Neural cell (in vitro differentiated cells): ENCODE results near the gene P3H2.

Experiments
- EP300 ChIP-seq: fragments of 450-650 bp; conservative IDR thresholded peaks from 2 replicates; pipeline ENCODE4 v1.6.1; 2014; ENCODE audit warnings: antibody characterized with exemption, mild to moderate bottlenecking, moderate library complexity; ENCODE audit not compliant: poor library complexity, severe bottlenecking
- EZH2 ChIP-seq: fragments of 200-600, 300-800 bp; shearing (Covaris generic), sonication (generic); IDR thresholded peaks from 2 replicates; pipeline ENCODE4 v1.6.1; 2014; ENCODE audit warnings: antibody characterized with exemption, low read length, borderline replicate concordance, mild to moderate bottlenecking; ENCODE audit not compliant: insufficient read depth, poor library complexity, severe bottlenecking
- POLR2AphosphoS5 ChIP-seq: IDR thresholded peaks from 2 replicates; pipeline ENCODE4 v1.6.1; 2012
- RAD21 ChIP-seq: fragments of 450-650 bp; conservative IDR thresholded peaks from 2 replicates; pipeline ENCODE4 v1.6.1; 2014; ENCODE audit warnings: antibody characterized with exemption, mild to moderate bottlenecking, moderate library complexity
- SMC3 ChIP-seq: fragments of 450-650 bp; conservative IDR thresholded peaks from 2 replicates; pipeline ENCODE4 v1.6.1; 2014; ENCODE audit warnings: antibody characterized with exemption, mild to moderate bottlenecking, moderate library complexity; ENCODE audit not compliant: poor library complexity
- TF ChIP-seq, protein P1 (sequence below): fragments of 450-650 bp; IDR thresholded peaks from 2 replicates; pipeline ENCODE4 v1.5.1; 2014; ENCODE audit warnings: antibody characterized with exemption, mild to moderate bottlenecking, moderate library complexity; ENCODE audit not compliant: poor library complexity, severe bottlenecking
- TF ChIP-seq, protein P2 (sequence below): IDR thresholded peaks from 2 replicates; pipeline ENCODE4 v1.6.1; 2012; ENCODE audit warnings: borderline replicate concordance

DNA sequence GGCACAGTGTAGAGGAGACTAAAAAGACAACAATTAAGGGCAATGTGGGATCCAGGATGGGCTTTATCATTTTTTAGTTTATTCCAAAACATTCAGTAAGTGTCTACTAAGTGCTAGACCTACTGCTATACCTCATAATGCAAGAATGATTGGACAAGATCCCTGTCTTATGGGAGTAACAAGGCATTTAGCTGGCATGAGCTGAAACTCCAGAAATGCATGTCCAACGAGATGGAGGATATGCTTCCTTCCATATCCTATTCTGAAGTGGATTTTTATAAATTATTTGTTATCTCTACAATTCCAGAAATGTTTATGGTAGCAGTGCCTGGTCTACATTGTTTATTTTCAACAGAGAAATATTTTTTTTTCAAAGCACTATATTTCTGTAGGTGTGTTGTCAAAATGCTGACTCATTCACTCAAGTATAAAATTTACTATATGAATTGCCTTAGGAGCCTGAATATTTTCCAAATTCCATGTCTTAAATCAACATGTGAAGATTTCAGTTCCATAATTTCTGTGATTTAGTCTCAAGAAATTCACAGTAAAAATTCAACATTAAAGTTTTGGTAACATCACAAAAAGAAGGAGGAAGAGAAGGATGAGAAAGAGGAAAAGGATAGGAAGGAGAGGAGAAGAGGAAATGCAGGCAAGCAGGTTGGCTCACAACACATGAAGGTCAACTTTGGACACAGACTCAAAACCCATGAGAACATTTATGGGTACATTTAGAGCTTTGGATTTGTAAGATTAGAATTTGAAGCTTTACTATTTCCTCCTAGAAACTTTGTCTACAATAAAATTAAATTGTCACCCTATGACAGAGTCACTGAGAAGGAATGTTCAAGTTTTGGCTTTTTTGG lies 88.6 kb downstream of the P3H2 start:
- TF ChIP-seq SMC3 (no peak), EZH2 (no peak), EP300 (no peak), POLR2AphosphoS5 (no peak), RAD21 (no peak)
- TF ChIP-seq, protein P1, sequence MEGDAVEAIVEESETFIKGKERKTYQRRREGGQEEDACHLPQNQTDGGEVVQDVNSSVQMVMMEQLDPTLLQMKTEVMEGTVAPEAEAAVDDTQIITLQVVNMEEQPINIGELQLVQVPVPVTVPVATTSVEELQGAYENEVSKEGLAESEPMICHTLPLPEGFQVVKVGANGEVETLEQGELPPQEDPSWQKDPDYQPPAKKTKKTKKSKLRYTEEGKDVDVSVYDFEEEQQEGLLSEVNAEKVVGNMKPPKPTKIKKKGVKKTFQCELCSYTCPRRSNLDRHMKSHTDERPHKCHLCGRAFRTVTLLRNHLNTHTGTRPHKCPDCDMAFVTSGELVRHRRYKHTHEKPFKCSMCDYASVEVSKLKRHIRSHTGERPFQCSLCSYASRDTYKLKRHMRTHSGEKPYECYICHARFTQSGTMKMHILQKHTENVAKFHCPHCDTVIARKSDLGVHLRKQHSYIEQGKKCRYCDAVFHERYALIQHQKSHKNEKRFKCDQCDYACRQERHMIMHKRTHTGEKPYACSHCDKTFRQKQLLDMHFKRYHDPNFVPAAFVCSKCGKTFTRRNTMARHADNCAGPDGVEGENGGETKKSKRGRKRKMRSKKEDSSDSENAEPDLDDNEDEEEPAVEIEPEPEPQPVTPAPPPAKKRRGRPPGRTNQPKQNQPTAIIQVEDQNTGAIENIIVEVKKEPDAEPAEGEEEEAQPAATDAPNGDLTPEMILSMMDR, result no peak
- TF ChIP-seq, protein P2, sequence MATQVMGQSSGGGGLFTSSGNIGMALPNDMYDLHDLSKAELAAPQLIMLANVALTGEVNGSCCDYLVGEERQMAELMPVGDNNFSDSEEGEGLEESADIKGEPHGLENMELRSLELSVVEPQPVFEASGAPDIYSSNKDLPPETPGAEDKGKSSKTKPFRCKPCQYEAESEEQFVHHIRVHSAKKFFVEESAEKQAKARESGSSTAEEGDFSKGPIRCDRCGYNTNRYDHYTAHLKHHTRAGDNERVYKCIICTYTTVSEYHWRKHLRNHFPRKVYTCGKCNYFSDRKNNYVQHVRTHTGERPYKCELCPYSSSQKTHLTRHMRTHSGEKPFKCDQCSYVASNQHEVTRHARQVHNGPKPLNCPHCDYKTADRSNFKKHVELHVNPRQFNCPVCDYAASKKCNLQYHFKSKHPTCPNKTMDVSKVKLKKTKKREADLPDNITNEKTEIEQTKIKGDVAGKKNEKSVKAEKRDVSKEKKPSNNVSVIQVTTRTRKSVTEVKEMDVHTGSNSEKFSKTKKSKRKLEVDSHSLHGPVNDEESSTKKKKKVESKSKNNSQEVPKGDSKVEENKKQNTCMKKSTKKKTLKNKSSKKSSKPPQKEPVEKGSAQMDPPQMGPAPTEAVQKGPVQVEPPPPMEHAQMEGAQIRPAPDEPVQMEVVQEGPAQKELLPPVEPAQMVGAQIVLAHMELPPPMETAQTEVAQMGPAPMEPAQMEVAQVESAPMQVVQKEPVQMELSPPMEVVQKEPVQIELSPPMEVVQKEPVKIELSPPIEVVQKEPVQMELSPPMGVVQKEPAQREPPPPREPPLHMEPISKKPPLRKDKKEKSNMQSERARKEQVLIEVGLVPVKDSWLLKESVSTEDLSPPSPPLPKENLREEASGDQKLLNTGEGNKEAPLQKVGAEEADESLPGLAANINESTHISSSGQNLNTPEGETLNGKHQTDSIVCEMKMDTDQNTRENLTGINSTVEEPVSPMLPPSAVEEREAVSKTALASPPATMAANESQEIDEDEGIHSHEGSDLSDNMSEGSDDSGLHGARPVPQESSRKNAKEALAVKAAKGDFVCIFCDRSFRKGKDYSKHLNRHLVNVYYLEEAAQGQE, result no peak
